VCaP (cell line): ENCODE results near the gene BNIP3.

ENCODE experiments used
- H3K27ac ChIP-seq: fragments of 450-650 bp; 2 replicates; pipeline ENCODE4 v1.5.1; 2017
- CTCF ChIP-seq: fragments of 450-650 bp; conservative IDR thresholded peaks from 2 replicates; pipeline ENCODE4 v1.5.1; 2017; ENCODE audit warnings: mild to moderate bottlenecking, moderate library complexity

BNIP3 gene

GRCh38 chr10:131975796-131976195 is 5.9 kb downstream of the BNIP3 start:
- no peak for TF ChIP-seq CTCF
- H3K27ac ChIP-seq = peak overlapping the region; percentile 8; the same call in 1 of the 2 replicates

DNA sequence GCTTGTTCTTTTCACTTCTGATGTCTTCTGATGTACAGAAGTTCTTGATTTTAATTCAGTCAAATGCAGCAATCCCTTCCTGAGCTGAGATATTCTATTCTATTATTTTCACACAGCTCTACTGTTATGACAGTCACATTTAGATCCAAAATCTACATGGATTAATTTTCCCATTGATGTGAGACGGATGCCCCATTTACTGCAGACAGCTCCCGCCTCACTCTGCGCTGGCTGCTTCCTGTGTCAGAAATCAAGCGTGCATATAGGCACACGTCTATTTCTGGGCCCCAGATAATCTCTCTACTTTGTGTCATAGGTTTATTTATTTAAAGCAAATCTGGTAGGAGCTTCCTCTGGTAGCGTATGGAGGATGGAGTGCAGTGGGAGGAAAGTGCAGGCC is 6.7 kb downstream of the BNIP3 start:
- no peak overlapping the region for H3K27ac ChIP-seq
- no peak for TF ChIP-seq CTCF

GRCh38 chr10:131974034-131974817 is 7.5 kb downstream of the BNIP3 start:
- peak overlapping the region; percentile 70 for H3K27ac ChIP-seq
- no peak for TF ChIP-seq CTCF

DNA sequence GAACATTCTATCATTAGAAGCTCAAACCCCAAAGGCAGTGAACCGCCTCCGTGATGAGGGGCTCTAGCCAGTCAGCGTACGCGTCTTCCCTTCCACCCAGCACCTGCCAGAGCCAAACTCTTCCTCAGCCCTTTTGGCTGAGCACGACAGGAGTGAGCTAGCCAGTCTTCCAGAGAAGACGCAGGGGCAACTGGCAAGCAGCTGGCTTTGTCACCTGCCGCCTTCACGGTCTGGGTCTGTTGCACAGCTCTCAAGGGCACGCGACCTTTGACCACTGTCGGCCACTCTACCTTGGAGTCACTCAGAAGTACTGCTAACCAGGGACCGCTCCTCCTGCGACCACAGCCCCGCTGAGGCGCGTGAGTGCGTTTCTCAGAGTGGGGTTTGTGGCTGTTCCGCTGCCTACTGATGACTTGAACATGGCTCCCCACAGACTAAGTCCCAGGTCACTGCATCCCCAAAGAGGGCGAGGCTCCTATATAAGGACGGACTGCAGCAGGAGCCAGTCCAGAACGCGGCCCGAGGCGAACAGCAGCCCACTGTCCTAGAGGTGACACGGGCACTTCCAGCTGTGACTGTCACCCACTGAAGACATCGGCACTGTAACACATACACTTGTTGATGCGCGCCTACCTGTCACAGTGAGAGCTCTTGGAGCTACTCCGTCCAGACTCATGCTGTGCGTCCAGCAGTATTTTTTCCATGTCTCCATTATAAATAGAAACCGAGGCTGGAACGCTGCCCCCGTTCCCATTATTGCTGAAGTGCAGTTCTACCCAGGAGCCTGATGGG is 8.4 kb downstream of the BNIP3 start:
- peak overlapping the region; percentile 70 for H3K27ac ChIP-seq
- TF ChIP-seq CTCF = no peak

- H3K27ac ChIP-seq = peak overlapping the region; percentile 70
- no peak for TF ChIP-seq CTCF
Observed at GRCh38 chr10:131972474-131973071, 9.2 kb downstream of the BNIP3 start.

GRCh38 chr10:131971591-131971990 is 10.1 kb downstream of the BNIP3 start:
- no peak for TF ChIP-seq CTCF
- peak overlapping the region; percentile 70 for H3K27ac ChIP-seq

DNA sequence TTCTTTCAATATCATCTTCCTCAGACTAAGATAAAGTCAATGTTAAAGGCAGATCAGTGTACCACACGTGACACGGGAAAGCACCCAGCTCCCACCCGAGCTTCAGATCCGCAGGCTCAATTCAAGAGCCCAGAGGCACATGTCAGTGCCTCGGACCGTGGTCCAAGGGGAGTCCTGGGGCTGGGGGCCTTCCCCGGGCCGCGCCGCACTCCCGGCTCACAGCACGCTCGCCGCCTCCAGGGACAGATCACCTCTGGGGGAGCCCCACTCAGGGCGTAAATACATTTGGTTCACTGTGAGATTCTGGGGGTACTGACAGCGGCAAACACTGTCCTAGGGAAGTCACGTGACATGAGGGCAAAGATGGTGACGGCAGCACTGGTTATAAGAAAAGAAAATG is 10.8 kb downstream of the BNIP3 start:
- no peak for TF ChIP-seq CTCF
- H3K27ac ChIP-seq = no peak overlapping the region
